K562 (cell line): ENCODE measurements around the gene ERICH2. TPM values are rescaled to one million over a fixed set of nuclear protein-coding genes. Genes with fewer than 3 reads are reported as not detected.

Experiments used
- BRF1 ChIP-seq: IDR thresholded peaks from 3 replicates; pipeline ENCODE4 v1.6.1; 2011; ENCODE audit warnings: borderline replicate concordance, mild to moderate bottlenecking; ENCODE audit not compliant: insufficient read length; ENCODE audit errors: extremely low read depth
- CBFB ChIP-seq: sonication (generic); formaldehyde crosslinking; IDR thresholded peaks from 2 replicates; pipeline ENCODE4 v1.4.0; 2020; ENCODE audit warnings: mild to moderate bottlenecking, missing genetic modification reagents
- ETV6 ChIP-seq, 3 experiments: fragments of 150-350 bp in 1 of 3; sonication (generic) in 1 of 3; formaldehyde crosslinking in 1 of 3; IDR thresholded peaks; 2 replicates each; pipeline versions ENCODE4 v1.6.1 to v1.8.0; 2014 to 2022; ENCODE audit warnings: borderline replicate concordance in 2 of 3, low read depth in 2 of 3, antibody characterized with exemption in 1 of 3, low read length in 1 of 3, mild to moderate bottlenecking in 1 of 3, missing genetic modification reagents in 1 of 3
- FOXA1 ChIP-seq: fragments of 450-650 bp; IDR thresholded peaks from 2 replicates; pipeline ENCODE4 v1.6.1; 2016; ENCODE audit warnings: mild to moderate bottlenecking, borderline replicate concordance
- GTF3C2 ChIP-seq: IDR thresholded peaks from 3 replicates; pipeline ENCODE4 v1.6.1; 2011; ENCODE audit warnings: borderline replicate concordance, mild to moderate bottlenecking, moderate library complexity; ENCODE audit not compliant: insufficient read length; ENCODE audit errors: extremely low read depth
- KLF6 ChIP-seq: fragments of 250-450 bp; sonication (Bioruptor Pico); IDR thresholded peaks from 2 replicates; pipeline ENCODE4 v1.4.0; 2020; ENCODE audit warnings: mild to moderate bottlenecking, moderate library complexity, borderline replicate concordance
- MEF2A ChIP-seq: IDR thresholded peaks from 2 replicates; pipeline ENCODE4 v1.6.1; 2011; ENCODE audit warnings: low read depth, mild to moderate bottlenecking, low read length, moderate library complexity; ENCODE audit not compliant: control insufficient read depth
- NR2C1 ChIP-seq, 2 experiments: fragments of 450-650 bp; IDR thresholded peaks; 2 replicates each; pipeline ENCODE4 v1.6.1; 2017; ENCODE audit warnings: mild to moderate bottlenecking in 2 of 2, antibody characterized with exemption in 1 of 2, inconsistent platforms in 1 of 2, missing compliant biosample characterization in 1 of 2, missing genetic modification characterization in 1 of 2
- OTX1 ChIP-seq: fragments of 450-650 bp; formaldehyde crosslinking; IDR thresholded peaks from 2 replicates; pipeline ENCODE4 v1.4.0; 2022; ENCODE audit warnings: mild to moderate bottlenecking
- POLR2A ChIP-seq: fragments of 450-650 bp; conservative IDR thresholded peaks from 2 replicates; pipeline ENCODE4 v1.6.1; 2016
- RCOR1 ChIP-seq, 2 experiments: IDR thresholded peaks; 2 replicates each; pipeline ENCODE4 v1.6.1; 2012; ENCODE audit warnings: low read depth in 2 of 2, low read length in 2 of 2, borderline replicate concordance in 1 of 2, improper control_type of control experiment in 1 of 2
- ZBTB49 ChIP-seq: sonication (generic); formaldehyde crosslinking; IDR thresholded peaks from 2 replicates; pipeline ENCODE4 v1.8.0; 2022; ENCODE audit warnings: missing genetic modification reagents, mild to moderate bottlenecking, borderline replicate concordance
- ZNF212 ChIP-seq: fragments of 450-650 bp; formaldehyde crosslinking; IDR thresholded peaks from 2 replicates; pipeline ENCODE4 v1.4.0; 2020; ENCODE audit warnings: mild to moderate bottlenecking
- ZNF586 ChIP-seq: fragments of 450-650 bp; formaldehyde crosslinking; conservative IDR thresholded peaks from 2 replicates; pipeline ENCODE4 v1.4.0; 2020; ENCODE audit warnings: mild to moderate bottlenecking, moderate library complexity
- ZNF780A ChIP-seq: fragments of 250-450 bp; sonication (Bioruptor Pico); IDR thresholded peaks from 2 replicates; pipeline ENCODE4 v1.5.0; 2021; ENCODE audit warnings: mild to moderate bottlenecking
- polyA plus RNA-seq, 8 experiments: library from polyadenylated mRNA; depleted of rRNA in 4 of 8; stranded (reverse) in 5 of 8; unstranded in 3 of 8; fragments of >200 nt; fragmentation: Nextera tagmentation in 2 of 8; fragmentation: Illumina TruSeq in 1 of 8; extraction: Ambion mirVana in 2 of 8; extraction: Trizol in 1 of 8; gene quantifications; 2 replicates each; pipeline versions ENCODE4 v1.2.1 to v1.2.3, GENCODE V29; 2011 to 2014; ENCODE audit warnings: inconsistent platforms in 1 of 8, missing spikeins in 1 of 8
- total RNA-seq, 7 experiments: library from RNA; depleted of rRNA in 6 of 7; stranded (reverse); fragments of >200 nt in 6 of 7; fragmentation: Illumina TruSeq in 2 of 7; extraction: Trizol in 2 of 7; gene quantifications; 2 replicates each; pipeline versions ENCODE4 v1.2.1 to v1.2.3, GENCODE V29; 2011 to 2021; ENCODE audit warnings: low replicate concordance in 1 of 7
- TF ChIP-seq, protein P1 (sequence below), 2 experiments: IDR thresholded peaks; 2 replicates each; pipeline ENCODE4 v1.6.1; 2011; ENCODE audit warnings: borderline replicate concordance in 1 of 2, control low read depth in 1 of 2, low read depth in 1 of 2, low read length in 1 of 2, mild to moderate bottlenecking in 1 of 2, mixed read lengths in 1 of 2, moderate library complexity in 1 of 2; ENCODE audit not compliant: insufficient read depth in 1 of 2, insufficient read length in 1 of 2, poor library complexity in 1 of 2, severe bottlenecking in 1 of 2; ENCODE audit errors: extremely low read depth in 1 of 2
- TF ChIP-seq, protein P2 (sequence below), 3 experiments: IDR thresholded peaks in 2 of 3; conservative IDR thresholded peaks in 1 of 3; 2 replicates each; pipeline ENCODE4 v1.5.1; 2011 to 2012; ENCODE audit warnings: low read length in 3 of 3, mild to moderate bottlenecking in 3 of 3, control low read depth in 2 of 3, improper control_type of control experiment in 1 of 3, inconsistent platforms in 1 of 3, low read depth in 1 of 3, mixed read lengths in 1 of 3, moderate library complexity in 1 of 3; ENCODE audit not compliant: insufficient read depth in 2 of 3

Gene ERICH2
- total and polyA plus RNA-seq, 9 of the 15 experiments (the other 6 are each of a cell fraction or from before 2014, with no cell fraction given), result 0.85 to 2.4 (median 1.6) TPM

DNA sequence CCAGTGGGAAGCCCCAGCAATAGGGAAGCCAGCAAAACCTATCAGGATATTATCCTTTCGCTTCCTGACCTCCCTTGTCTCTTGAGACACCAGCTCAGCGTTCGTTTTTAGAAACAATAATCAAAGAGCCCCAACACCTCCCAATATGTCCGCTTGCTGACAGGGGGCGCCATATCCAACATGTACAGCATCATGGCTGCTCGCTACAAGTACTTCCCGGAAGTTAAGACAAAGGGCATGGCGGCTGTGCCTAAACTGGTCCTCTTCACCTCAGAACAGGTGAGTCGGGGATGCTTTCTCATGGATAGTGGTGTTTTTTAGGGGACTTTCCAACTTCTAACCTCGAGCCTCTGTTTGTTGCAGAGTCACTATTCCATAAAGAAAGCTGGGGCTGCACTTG is 75.2 kb downstream of the ERICH2 start (continued):
- TF ChIP-seq, protein P1, sequence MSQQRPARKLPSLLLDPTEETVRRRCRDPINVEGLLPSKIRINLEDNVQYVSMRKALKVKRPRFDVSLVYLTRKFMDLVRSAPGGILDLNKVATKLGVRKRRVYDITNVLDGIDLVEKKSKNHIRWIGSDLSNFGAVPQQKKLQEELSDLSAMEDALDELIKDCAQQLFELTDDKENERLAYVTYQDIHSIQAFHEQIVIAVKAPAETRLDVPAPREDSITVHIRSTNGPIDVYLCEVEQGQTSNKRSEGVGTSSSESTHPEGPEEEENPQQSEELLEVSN (IDR thresholded peaks at IDR 0.05; ENCODE audit: borderline replicate concordance in 1 of 2, extremely low read depth in 1 of 2, insufficient read depth in 1 of 2, insufficient read length in 1 of 2, low read depth in 1 of 2, low read length in 1 of 2, poor library complexity in 1 of 2, severe bottlenecking in 1 of 2), result no peak
- TF ChIP-seq GTF3C2 (no peak), FOXA1 (no peak), BRF1 (no peak), MEF2A (no peak), ZBTB49 (CRISPR knock-in tag) (no peak), NR2C1 (IDR thresholded peaks at IDR 0.05) (peak; percentile 16; the same call in 1 of the 2 replicates), NR2C1 (tag; IDR thresholded peaks at IDR 0.05) (no peak), ZNF780A (no peak), ETV6 (IDR thresholded peaks at IDR 0.05; ENCODE audit: borderline replicate concordance in 1 of 2, low read depth in 2 of 2, low read length in 1 of 2) (peak in 1 of 2 experiments; percentile 64; a peak in 2 of 4 replicates), ETV6 (CRISPR knock-in tag; IDR thresholded peaks at IDR 0.05; ENCODE audit: borderline replicate concordance) (no peak), ZNF212 (CRISPR knock-in tag) (no peak), OTX1 (CRISPR knock-in tag) (no peak), KLF6 (CRISPR knock-in tag) (no peak), RCOR1 (IDR thresholded peaks at IDR 0.05; ENCODE audit: borderline replicate concordance in 1 of 2, low read depth in 2 of 2, low read length in 2 of 2) (no peak), ZNF586 (no peak), CBFB (CRISPR knock-in tag) (no peak), POLR2A (no peak)
- TF ChIP-seq, protein P2, sequence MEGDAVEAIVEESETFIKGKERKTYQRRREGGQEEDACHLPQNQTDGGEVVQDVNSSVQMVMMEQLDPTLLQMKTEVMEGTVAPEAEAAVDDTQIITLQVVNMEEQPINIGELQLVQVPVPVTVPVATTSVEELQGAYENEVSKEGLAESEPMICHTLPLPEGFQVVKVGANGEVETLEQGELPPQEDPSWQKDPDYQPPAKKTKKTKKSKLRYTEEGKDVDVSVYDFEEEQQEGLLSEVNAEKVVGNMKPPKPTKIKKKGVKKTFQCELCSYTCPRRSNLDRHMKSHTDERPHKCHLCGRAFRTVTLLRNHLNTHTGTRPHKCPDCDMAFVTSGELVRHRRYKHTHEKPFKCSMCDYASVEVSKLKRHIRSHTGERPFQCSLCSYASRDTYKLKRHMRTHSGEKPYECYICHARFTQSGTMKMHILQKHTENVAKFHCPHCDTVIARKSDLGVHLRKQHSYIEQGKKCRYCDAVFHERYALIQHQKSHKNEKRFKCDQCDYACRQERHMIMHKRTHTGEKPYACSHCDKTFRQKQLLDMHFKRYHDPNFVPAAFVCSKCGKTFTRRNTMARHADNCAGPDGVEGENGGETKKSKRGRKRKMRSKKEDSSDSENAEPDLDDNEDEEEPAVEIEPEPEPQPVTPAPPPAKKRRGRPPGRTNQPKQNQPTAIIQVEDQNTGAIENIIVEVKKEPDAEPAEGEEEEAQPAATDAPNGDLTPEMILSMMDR (IDR thresholded peaks at IDR 0.05 in 2 of 3, conservative IDR thresholded peaks at IDR 0.05 in 1 of 3; ENCODE audit: insufficient read depth in 2 of 3, low read depth in 1 of 3, low read length in 3 of 3), result peak; percentile 58 to 70 (median 62)
